Endothelial cell (in vitro differentiated cells): ENCODE data around the gene DYNLRB2. TPM values are rescaled to one million over a fixed set of nuclear protein-coding genes. Genes with fewer than 3 reads are reported as not detected.

Source experiments
- DNase-seq: peaks from one replicate; pipeline ENCODE4 v3.0.0; 2021; ENCODE audit warnings: low spot score
- H3K27ac Mint-ChIP-seq: one replicate; pipeline ENCODE4 v1.8.0; 2021; ENCODE audit warnings: mixed read lengths, inconsistent platforms; ENCODE audit not compliant: unreplicated experiment
- H3K27me3 Mint-ChIP-seq: one replicate; pipeline ENCODE4 v1.8.0; 2021; ENCODE audit warnings: mild to moderate bottlenecking, moderate library complexity, mixed read lengths, inconsistent platforms; ENCODE audit not compliant: unreplicated experiment
- H3K36me3 Mint-ChIP-seq: one replicate; pipeline ENCODE4 v1.8.0; 2021; ENCODE audit warnings: mild to moderate bottlenecking, low read depth, mixed read lengths, inconsistent platforms; ENCODE audit not compliant: unreplicated experiment
- H3K4me1 Mint-ChIP-seq: one replicate; pipeline ENCODE4 v1.8.0; 2021; ENCODE audit warnings: mild to moderate bottlenecking, mixed read lengths, inconsistent platforms; ENCODE audit not compliant: unreplicated experiment
- H3K4me3 Mint-ChIP-seq: one replicate; pipeline ENCODE4 v1.8.0; 2021; ENCODE audit warnings: mild to moderate bottlenecking, mixed read lengths, inconsistent platforms; ENCODE audit not compliant: unreplicated experiment
- H3K9me3 Mint-ChIP-seq: one replicate; pipeline ENCODE4 v1.8.0; 2021; ENCODE audit warnings: mixed read lengths, inconsistent platforms; ENCODE audit not compliant: unreplicated experiment
- total RNA-seq: library from RNA; stranded (reverse); fragmentation: NEBNext Ultra II Directional; extraction: Animal tissue kit (Norgen Biotek cat#: 25700); gene quantifications from one replicate; pipeline ENCODE4 v1.2.1, GENCODE V29; 2021; ENCODE audit not compliant: unreplicated experiment
- TF ChIP-seq, protein P1 (sequence below): fragments of 200-600 bp; sonication (generic); IDR thresholded peaks from one replicate; pipeline ENCODE4 v1.5.0; 2021; ENCODE audit warnings: antibody characterized with exemption; ENCODE audit not compliant: unreplicated experiment

The DYNLRB2 gene
- total RNA-seq, 1 donor from 2014 or later = not detected

DNA sequence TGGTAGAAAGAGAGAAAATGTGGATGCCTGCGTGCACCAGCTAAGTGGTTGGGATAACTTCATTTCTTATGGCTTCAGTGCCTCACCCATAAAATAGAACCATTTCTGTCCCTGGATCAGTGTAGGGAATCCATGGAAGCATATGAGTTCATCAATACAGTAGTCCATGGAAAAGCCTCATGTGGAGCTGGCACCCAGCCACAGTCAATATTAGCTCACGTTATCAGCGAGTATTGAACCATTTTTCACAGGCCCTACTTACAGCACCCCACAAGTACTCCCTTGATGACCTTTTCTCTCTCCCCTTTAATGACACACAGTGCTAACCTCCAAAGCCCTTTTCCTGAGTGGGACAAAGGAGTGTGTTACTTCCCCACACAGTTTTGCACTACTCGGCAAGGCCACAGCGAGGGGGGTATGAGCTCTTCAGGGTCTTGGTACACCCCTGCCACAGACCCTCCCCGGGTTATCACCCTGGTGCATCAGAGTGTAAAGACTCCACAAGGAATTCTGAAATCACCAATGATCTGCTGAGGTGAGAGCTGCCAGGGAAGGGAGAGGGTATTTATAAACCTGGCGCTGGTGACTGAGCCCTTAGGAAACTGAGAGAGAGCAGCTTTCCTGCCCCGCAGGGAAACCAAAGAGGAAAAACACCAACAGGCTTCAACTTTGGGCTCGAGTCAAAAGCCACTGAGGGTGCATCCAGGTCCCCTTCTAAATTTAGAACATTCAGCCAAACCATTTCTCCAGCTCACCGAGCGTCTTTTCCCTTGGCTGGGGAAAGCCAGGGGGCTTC lies 36.9 kb downstream of the DYNLRB2 start:
- TF ChIP-seq, protein P1, sequence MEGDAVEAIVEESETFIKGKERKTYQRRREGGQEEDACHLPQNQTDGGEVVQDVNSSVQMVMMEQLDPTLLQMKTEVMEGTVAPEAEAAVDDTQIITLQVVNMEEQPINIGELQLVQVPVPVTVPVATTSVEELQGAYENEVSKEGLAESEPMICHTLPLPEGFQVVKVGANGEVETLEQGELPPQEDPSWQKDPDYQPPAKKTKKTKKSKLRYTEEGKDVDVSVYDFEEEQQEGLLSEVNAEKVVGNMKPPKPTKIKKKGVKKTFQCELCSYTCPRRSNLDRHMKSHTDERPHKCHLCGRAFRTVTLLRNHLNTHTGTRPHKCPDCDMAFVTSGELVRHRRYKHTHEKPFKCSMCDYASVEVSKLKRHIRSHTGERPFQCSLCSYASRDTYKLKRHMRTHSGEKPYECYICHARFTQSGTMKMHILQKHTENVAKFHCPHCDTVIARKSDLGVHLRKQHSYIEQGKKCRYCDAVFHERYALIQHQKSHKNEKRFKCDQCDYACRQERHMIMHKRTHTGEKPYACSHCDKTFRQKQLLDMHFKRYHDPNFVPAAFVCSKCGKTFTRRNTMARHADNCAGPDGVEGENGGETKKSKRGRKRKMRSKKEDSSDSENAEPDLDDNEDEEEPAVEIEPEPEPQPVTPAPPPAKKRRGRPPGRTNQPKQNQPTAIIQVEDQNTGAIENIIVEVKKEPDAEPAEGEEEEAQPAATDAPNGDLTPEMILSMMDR = no peak
- H3K4me3 Mint-ChIP-seq = no peak overlapping the region
- peaks cover 3% of the 10 kb centered on the region for H3K27me3 Mint-ChIP-seq
- DNase-seq = no peak
- H3K9me3 Mint-ChIP-seq = no peaks in the 10 kb centered on the region
- H3K27ac Mint-ChIP-seq = no peak overlapping the region
- no peaks in the 10 kb centered on the region for H3K4me1 Mint-ChIP-seq
- no peaks in the 10 kb centered on the region for H3K36me3 Mint-ChIP-seq

DNA sequence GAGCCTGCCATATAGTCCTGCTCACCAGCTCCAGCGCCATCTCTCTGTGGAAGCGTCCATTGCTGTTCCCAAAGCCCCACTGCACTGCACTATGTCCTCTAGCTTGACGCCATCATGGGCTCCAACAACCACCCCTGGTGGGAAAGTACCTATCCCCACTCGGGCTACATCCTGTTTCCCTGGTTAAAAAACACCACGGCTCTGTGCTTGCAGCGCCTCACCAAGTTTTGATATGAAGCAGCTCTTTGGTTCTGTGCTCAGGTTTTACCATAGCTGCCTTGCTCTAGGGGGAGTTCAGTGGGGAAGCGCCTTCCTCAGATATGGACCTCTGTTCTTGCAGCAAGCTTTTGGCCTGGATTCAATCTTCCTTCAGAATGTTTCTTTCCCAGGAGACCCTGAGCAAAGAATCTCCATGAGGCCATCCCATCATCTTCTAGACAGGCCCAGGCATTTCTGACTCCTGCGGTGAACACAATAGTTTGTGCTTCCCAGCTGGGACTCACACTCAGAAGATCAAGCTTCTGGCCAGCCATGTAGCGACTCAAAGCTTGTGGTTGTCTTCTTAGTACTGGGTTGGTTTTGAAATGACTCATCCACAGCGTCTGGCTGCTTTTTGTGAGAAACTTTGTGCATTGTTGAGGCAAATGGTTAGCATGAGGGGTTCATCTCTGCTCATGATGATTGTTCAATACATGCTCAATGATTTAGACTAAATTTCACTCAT lies 39.5 kb downstream of the DYNLRB2 start:
- TF ChIP-seq, protein P1 = no peak
- Mint-ChIP-seq H3K4me3 (no peak overlapping the region), H3K27ac (no peak overlapping the region), H3K36me3 (no peaks in the 10 kb centered on the region), H3K27me3 (peaks cover 2% of the 10 kb centered on the region), H3K9me3 (no peaks in the 10 kb centered on the region), H3K4me1 (no peaks in the 10 kb centered on the region)
- no peak for DNase-seq

DNA sequence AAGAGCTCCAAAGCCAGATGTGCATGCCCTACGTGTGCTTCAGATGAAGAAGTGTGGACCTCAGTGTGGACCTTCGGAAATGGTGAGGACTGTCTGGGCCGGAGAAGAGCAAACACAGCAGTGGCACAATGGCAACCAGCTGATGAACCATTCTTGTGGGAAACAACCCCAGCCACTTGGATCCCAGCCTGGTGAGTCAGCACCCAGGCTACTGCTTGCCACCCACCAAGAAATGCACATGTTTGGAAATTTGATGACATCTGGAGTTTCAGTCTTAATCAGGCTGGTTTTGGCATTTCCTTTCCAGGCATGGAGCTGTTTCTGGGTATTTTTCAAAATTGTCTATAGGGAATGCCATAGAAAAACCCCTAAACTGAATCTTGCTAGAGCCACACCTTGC lies 42.7 kb downstream of the DYNLRB2 start:
- H3K4me3 Mint-ChIP-seq = no peak overlapping the region
- TF ChIP-seq, protein P1 = no peak
- H3K27ac Mint-ChIP-seq = no peak overlapping the region
- H3K9me3 Mint-ChIP-seq = no peaks in the 10 kb centered on the region
- H3K4me1 Mint-ChIP-seq = no peaks in the 10 kb centered on the region
- H3K27me3 Mint-ChIP-seq = peaks cover 2% of the 10 kb centered on the region
- no peak for DNase-seq
- no peaks in the 10 kb centered on the region for H3K36me3 Mint-ChIP-seq

DNA sequence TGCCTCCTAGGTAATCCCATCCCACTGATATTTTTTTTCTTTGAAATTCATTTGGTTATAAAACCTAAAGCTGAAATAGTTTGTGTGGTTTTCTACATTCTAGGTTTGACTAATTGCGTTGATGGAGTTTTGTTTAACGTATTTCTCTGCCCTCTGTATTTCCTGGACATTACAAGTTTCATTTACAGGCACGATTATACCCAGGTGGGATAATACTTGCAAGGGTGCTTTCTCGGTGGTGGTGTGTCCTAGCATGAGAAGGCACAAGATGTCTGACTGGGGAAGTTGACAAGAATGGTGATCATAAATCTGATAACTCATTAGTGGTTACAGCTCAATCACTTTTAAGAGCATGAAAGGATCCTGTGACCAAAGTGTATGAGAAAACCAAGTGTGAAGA lies 45.0 kb downstream of the DYNLRB2 start:
- Mint-ChIP-seq H3K27ac (no peak overlapping the region), H3K4me1 (no peaks in the 10 kb centered on the region), H3K9me3 (no peaks in the 10 kb centered on the region), H3K36me3 (no peaks in the 10 kb centered on the region), H3K4me3 (no peak overlapping the region), H3K27me3 (peaks cover 2% of the 10 kb centered on the region)
- TF ChIP-seq, protein P1 = no peak
- DNase-seq = no peak

DNA sequence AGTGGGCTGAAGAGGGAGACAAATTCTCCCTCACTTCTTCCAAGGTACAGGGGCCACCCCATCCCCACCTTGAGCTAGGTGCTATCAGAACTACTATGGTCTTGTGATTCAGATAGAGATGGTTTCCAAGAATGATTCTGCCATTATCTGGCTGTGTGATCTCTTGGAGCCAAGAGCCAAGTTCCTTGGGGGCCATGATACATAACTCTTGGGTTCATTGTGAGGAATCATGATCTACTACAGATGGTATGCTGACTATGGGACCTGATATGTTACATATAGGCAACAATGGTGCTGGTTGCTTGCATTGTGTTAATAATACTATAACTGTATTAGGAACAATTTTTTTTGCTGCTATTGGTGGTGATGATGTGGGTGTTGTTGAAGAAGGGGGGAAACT lies 45.7 kb downstream of the DYNLRB2 start:
- H3K9me3 Mint-ChIP-seq = no peaks in the 10 kb centered on the region
- H3K27me3 Mint-ChIP-seq = no peaks in the 10 kb centered on the region
- H3K4me1 Mint-ChIP-seq = no peaks in the 10 kb centered on the region
- TF ChIP-seq, protein P1 = no peak
- no peak overlapping the region for H3K27ac Mint-ChIP-seq
- H3K4me3 Mint-ChIP-seq = no peak overlapping the region
- no peak for DNase-seq
- H3K36me3 Mint-ChIP-seq = no peaks in the 10 kb centered on the region
